Stimulated activated CD8-positive, alpha-beta memory T cell treated with anti-CD3 and anti-CD28 coated beads, Interleukin-12 subunit alpha, Interleukin-12 subunit beta, amount 100 ng/mL, for 1 hour (primary cell): ENCODE measurements around the gene GIPC1.

Experiments used
- DNase-seq: peaks from one replicate; pipeline ENCODE4 v3.0.0-alpha.2; 2020; ENCODE audit warnings: low read depth

GIPC1 gene

GRCh38 chr19:14494411-14494810, 1.5 kb downstream of the GIPC1 start:
- DNase-seq: no peak

- DNase-seq: no peak
Observed at GRCh38 chr19:14492756-14493337, 3.1 kb downstream of the GIPC1 start.

- no peak for DNase-seq
Observed at GRCh38 chr19:14487370-14488125, 8.4 kb downstream of the GIPC1 start.

- no peak for DNase-seq
Observed at GRCh38 chr19:14482172-14482941, 13.6 kb downstream of the GIPC1 start.

GRCh38 chr19:14480700-14481079, 15.2 kb downstream of the GIPC1 start:
- no peak for DNase-seq

- peak; percentile 42 for DNase-seq
Observed at GRCh38 chr19:14479975-14480699, 15.8 kb downstream of the GIPC1 start.

GRCh38 chr19:14479309-14479974, 16.5 kb downstream of the GIPC1 start:
- no peak for DNase-seq

- no peak for DNase-seq
Observed at GRCh38 chr19:14478113-14478545, 17.8 kb downstream of the GIPC1 start.

GRCh38 chr19:14477418-14478112, 18.4 kb downstream of the GIPC1 start:
- DNase-seq: no peak

GRCh38 chr19:14476673-14477401, 19.1 kb downstream of the GIPC1 start:
- no peak for DNase-seq

- no peak for DNase-seq
Observed at GRCh38 chr19:14476327-14476672, 19.6 kb downstream of the GIPC1 start.

GRCh38 chr19:14475251-14476073, 20.5 kb downstream of the GIPC1 start, which contains the start of gene PTGER1:
Gene PTGER1, minus strand, starts transcription at chr19:14475354. Its CDS starts 1,034 bp downstream, at chr19:14474320.
- DNase-seq: no peak

- no peak for DNase-seq
Observed at GRCh38 chr19:14474827-14475226, 21.1 kb downstream of the GIPC1 start.

- no peak for DNase-seq
Observed at GRCh38 chr19:14473978-14474578, 21.8 kb downstream of the GIPC1 start.

- no peak for DNase-seq
Observed at GRCh38 chr19:14473073-14473977, 22.6 kb downstream of the GIPC1 start.

GRCh38 chr19:14472202-14472938, 23.6 kb downstream of the GIPC1 start:
- DNase-seq: peak; percentile 78

- no peak for DNase-seq
Observed at GRCh38 chr19:14471436-14472187, 24.3 kb downstream of the GIPC1 start.
